Testis (tissue), 3 donors: ENCODE measurements around the gene CXCL6. TPM values are rescaled to one million over a fixed set of nuclear protein-coding genes. Genes with fewer than 3 reads are reported as not detected.

Source experiments
- DNase-seq: peaks from one replicate; pipeline ENCODE4 v3.0.0-alpha.2; 2019
- H3K27ac ChIP-seq, 2 donors: fragments of 200-600 bp; sonication (generic); one replicate each; pipeline ENCODE4 v1.5.1; 2019
- H3K27me3 ChIP-seq: fragments of 200-600 bp; sonication (generic); one replicate; pipeline ENCODE4 v1.5.1; 2019
- H3K36me3 ChIP-seq: fragments of 200-600 bp; sonication (generic); one replicate; pipeline ENCODE4 v1.5.1; 2017; ENCODE audit warnings: low read depth; ENCODE audit errors: missing control alignments
- H3K4me1 ChIP-seq: fragments of 200-600 bp; sonication (generic); one replicate; pipeline ENCODE4 v1.5.1; 2019
- H3K4me3 ChIP-seq, 2 donors: fragments of 200-600 bp; sonication (generic); one replicate each; pipeline ENCODE4 v1.5.1; 2017 to 2019
- H3K9me3 ChIP-seq: fragments of 200-600 bp; sonication (generic); one replicate; pipeline ENCODE4 v1.5.1; 2017
- CTCF ChIP-seq, 3 experiments: fragments of 450-650 bp in 2 of 3; fragments of 200-600 bp in 1 of 3; sonication (generic) in 1 of 3; IDR thresholded peaks; one replicate each; pipeline ENCODE4 v1.5.1; 2016 to 2019; ENCODE audit warnings: antibody characterized with exemption in 3 of 3, mild to moderate bottlenecking in 2 of 3, moderate library complexity in 1 of 3
- POLR2A ChIP-seq: fragments of 450-650 bp; IDR thresholded peaks from one replicate; pipeline ENCODE4 v1.6.1; 2017; ENCODE audit warnings: antibody characterized with exemption, mild to moderate bottlenecking, moderate library complexity
- WGBS, 2 donors: methylation state at CpG; one replicate each; pipeline ENCODE4 v1.1.5; 2018; 5-methylcytosine and 5-hydroxymethylcytosine counted together
- intact Hi-C: fragments of 100-400 bp; cut with DNase I; formaldehyde crosslinking; loops from one replicate; pipeline ENCODE4 v1.15.1; 2023; ENCODE audit warnings: low total_unique reads
- polyA plus RNA-seq: library from polyadenylated mRNA; stranded (reverse); fragments of 350-450 nt; fragmentation: Illumina TruSeq; extraction: RNeasy Lipid Tissue Mini Kit (QIAGEN cat#74804); gene quantifications from one replicate; pipeline ENCODE4 v1.2.3, GENCODE V29; 2014; ENCODE audit warnings: low read depth, low replicate concordance; ENCODE audit not compliant: insufficient read depth
- total RNA-seq, 2 donors: library from RNA; depleted of rRNA; stranded (reverse); fragments of >200 nt; gene quantifications; one replicate each; pipeline ENCODE4 v1.2.3, GENCODE V29; 2016

Gene CXCL6
- total and polyA plus RNA-seq, 3 donors from 2014 or later: 0.54 to 1.7 (median 1.2) TPM

DNA sequence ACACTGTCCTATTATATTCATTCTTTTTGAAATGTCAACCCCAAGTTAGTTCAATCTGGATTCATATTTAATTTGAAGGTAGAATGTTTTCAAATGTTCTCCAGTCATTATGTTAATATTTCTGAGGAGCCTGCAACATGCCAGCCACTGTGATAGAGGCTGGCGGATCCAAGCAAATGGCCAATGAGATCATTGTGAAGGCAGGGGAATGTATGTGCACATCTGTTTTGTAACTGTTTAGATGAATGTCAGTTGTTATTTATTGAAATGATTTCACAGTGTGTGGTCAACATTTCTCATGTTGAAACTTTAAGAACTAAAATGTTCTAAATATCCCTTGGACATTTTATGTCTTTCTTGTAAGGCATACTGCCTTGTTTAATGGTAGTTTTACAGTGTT, 34.3 kb downstream of the CXCL6 start:
- no peaks in the 10 kb centered on the region for H3K9me3 ChIP-seq
- no peaks in the 10 kb centered on the region for H3K27me3 ChIP-seq
- peaks cover 7% of the 10 kb centered on the region for H3K4me1 ChIP-seq
- intact Hi-C loops: no loop called here
- DNase-seq: no peak
- TF ChIP-seq POLR2A (no peak), CTCF (IDR thresholded peaks at IDR 0.05) (no peak)
- no peak overlapping the region for H3K4me3 ChIP-seq
- no peak overlapping the region for H3K27ac ChIP-seq
- WGBS, 2 donors: 81 to 97% methylated on average over 1 of the region's 1 CpG
- H3K36me3 ChIP-seq: no peaks in the 10 kb centered on the region

GRCh38 chr4:73871511-73872310, 35.2 kb downstream of the CXCL6 start:
- H3K27me3 ChIP-seq: no peaks in the 10 kb centered on the region
- intact Hi-C loops: no loop called here
- no peak overlapping the region for H3K27ac ChIP-seq
- TF ChIP-seq CTCF (IDR thresholded peaks at IDR 0.05): no peak
- no peak for TF ChIP-seq POLR2A
- WGBS, 2 donors: 86 to 90% methylated on average over 6 of the region's 6 CpGs
- H3K4me1 ChIP-seq: peaks cover 7% of the 10 kb centered on the region
- H3K36me3 ChIP-seq: no peaks in the 10 kb centered on the region
- H3K4me3 ChIP-seq: no peak overlapping the region
- no peaks in the 10 kb centered on the region for H3K9me3 ChIP-seq
- no peak for DNase-seq

GRCh38 chr4:73872316-73873108, 36.0 kb downstream of the CXCL6 start:
- DNase-seq: no peak
- no peak overlapping the region for H3K27ac ChIP-seq
- intact Hi-C loops: no loop called here

GRCh38 chr4:73874386-73874785, 37.9 kb downstream of the CXCL6 start:
- Histone ChIP-seq H3K4me3 (no peak overlapping the region), H3K27ac (no peak overlapping the region), H3K36me3 (no peaks in the 10 kb centered on the region), H3K27me3 (no peaks in the 10 kb centered on the region), H3K4me1 (no peaks in the 10 kb centered on the region), H3K9me3 (no peaks in the 10 kb centered on the region)
- WGBS, 2 donors: 78 to 85% methylated on average over 2 of the region's 2 CpGs
- DNase-seq: no peak
- no peak for TF ChIP-seq CTCF (IDR thresholded peaks at IDR 0.05)
- intact Hi-C loops: no loop called here

More at GRCh38 chr4:73872316-73873108, 36.0 kb downstream of the CXCL6 start:
- Histone ChIP-seq H3K9me3 (no peaks in the 10 kb centered on the region), H3K4me3 (no peak overlapping the region), H3K4me1 (peaks cover 7% of the 10 kb centered on the region), H3K36me3 (no peaks in the 10 kb centered on the region), H3K27me3 (no peaks in the 10 kb centered on the region)
- no peak for TF ChIP-seq CTCF (IDR thresholded peaks at IDR 0.05)
- TF ChIP-seq POLR2A: no peak
- WGBS, 2 donors: 68 to 79% methylated on average over 2 of the region's 2 CpGs
